PC-3 (cell line): ENCODE data around the gene VWCE. TPM values are rescaled to one million over a fixed set of nuclear protein-coding genes. Genes with fewer than 3 reads are reported as not detected.

Experiments
- ATAC-seq: fragments of 200-7000 bp; cut with Tn5 transposase; 2 replicates; pipeline ENCODE4 v1.9.1; 2020; ENCODE audit warnings: mild to moderate bottlenecking, moderate library complexity
- BruUV-seq: library from RNA; stranded (reverse); fragments of 400-500 nt; replicated peaks from 2 replicates; lab custom pipeline; 2021; lab: Mats Ljungman, UMichigan
- CTCF ChIA-PET: fragments of 300-600 bp; sonication (Branson Sonifier 250); formaldehyde crosslinking; loops from one replicate; lab custom pipeline; 2022; ENCODE audit warnings: antibody characterized with exemption; lab: Charles Lee
- POLR2A ChIA-PET: fragments of 300-600 bp; sonication (Branson Sonifier 250); formaldehyde crosslinking; loops from one replicate; lab custom pipeline; 2022; ENCODE audit warnings: antibody characterized with exemption; ENCODE audit not compliant: unreplicated experiment; lab: Charles Lee
- DNase-seq: peaks from one replicate; pipeline ENCODE4 v3.0.0-alpha.2; 2015
- H2AFZ ChIP-seq: fragments of 300-600 bp; sonication (generic); 2 replicates; pipeline ENCODE4 v1.6.0; 2016; ENCODE audit warnings: antibody characterized with exemption, low read length
- H3F3A ChIP-seq: fragments of 300-600 bp; sonication (generic); one replicate; pipeline ENCODE4 v1.6.0; 2017; ENCODE audit warnings: antibody characterized with exemption, low read length, control low read depth, mild to moderate bottlenecking; ENCODE audit not compliant: unreplicated experiment
- H3K27ac ChIP-seq: fragments of 300-600 bp; sonication (generic); 2 replicates; pipeline ENCODE4 v1.5.1; 2016; ENCODE audit warnings: mild to moderate bottlenecking, low read length
- H3K27me3 ChIP-seq: fragments of 300-600 bp; sonication (generic); 2 replicates; pipeline ENCODE4 v1.6.1; 2016; ENCODE audit warnings: low read length, mixed read lengths
- H3K36me3 ChIP-seq: fragments of 300-600 bp; sonication (generic); 2 replicates; pipeline ENCODE4 v1.6.1; 2016; ENCODE audit warnings: low read depth, mixed run types, low read length, mixed read lengths
- H3K4me1 ChIP-seq: fragments of 300-600 bp; sonication (generic); 2 replicates; pipeline ENCODE4 v1.5.1; 2016; ENCODE audit warnings: low read length; ENCODE audit not compliant: insufficient read depth
- H3K4me2 ChIP-seq: fragments of 300-600 bp; sonication (generic); 2 replicates; pipeline ENCODE4 v1.6.0; 2016; ENCODE audit warnings: low read length
- H3K4me3 ChIP-seq: fragments of 300-600 bp; sonication (generic); 2 replicates; pipeline ENCODE4 v1.5.1; 2016; ENCODE audit warnings: mild to moderate bottlenecking, low read length, mixed read lengths
- H3K79me2 ChIP-seq: fragments of 300-600 bp; sonication (generic); 2 replicates; pipeline ENCODE4 v1.6.1; 2017; ENCODE audit warnings: low read length, mixed read lengths
- H3K9ac ChIP-seq: fragments of 300-600 bp; sonication (generic); 2 replicates; pipeline ENCODE4 v1.6.0; 2016; ENCODE audit warnings: mild to moderate bottlenecking, low read length
- H3K9me2 ChIP-seq: fragments of 300-600 bp; sonication (generic); replicated peaks from 2 replicates; pipeline ENCODE4 v1.6.1; 2016; ENCODE audit warnings: mixed run types, low read length, mixed read lengths
- H3K9me3 ChIP-seq: fragments of 300-600 bp; sonication (generic); 2 replicates; pipeline ENCODE4 v1.6.1; 2016; ENCODE audit warnings: low read length, mixed read lengths
- H4K20me1 ChIP-seq: fragments of 300-600 bp; sonication (generic); 2 replicates; pipeline ENCODE4 v1.6.1; 2016; ENCODE audit warnings: low read length, mixed read lengths
- CTCF ChIP-seq: fragments of 300-600 bp; sonication (generic); conservative IDR thresholded peaks from 2 replicates; pipeline ENCODE4 v1.5.1; 2017; ENCODE audit warnings: antibody characterized with exemption, low read depth, mild to moderate bottlenecking, low read length
- EZH2 ChIP-seq: fragments of 300-600 bp; sonication (generic); IDR thresholded peaks from one replicate; pipeline ENCODE4 v1.6.1; 2017; ENCODE audit warnings: antibody characterized with exemption, mild to moderate bottlenecking, low read length; ENCODE audit not compliant: unreplicated experiment
- EZH2phosphoT487 ChIP-seq: fragments of 300-600 bp; sonication (generic); IDR thresholded peaks from 2 replicates; pipeline ENCODE4 v1.6.1; 2018; ENCODE audit warnings: mild to moderate bottlenecking, antibody characterized with exemption, low read length, borderline replicate concordance
- intact Hi-C: fragments of 100-400 bp; cut with micrococcal nuclease; formaldehyde crosslinking; loops from 2 replicates; pipeline ENCODE4 v1.9.0; 2023
- total RNA-seq: library from RNA; depleted of rRNA; stranded (reverse); fragments of >200 nt; gene quantifications from 2 replicates; pipeline ENCODE4 v1.2.3, GENCODE V29; 2014

VWCE gene
- total RNA-seq, 1 experiment from 2014 or later = 0.15 TPM

GRCh38 chr11:61339490-61339878, 44.4 kb upstream of the VWCE start:
- TF ChIP-seq EZH2phosphoT487 (no peak), CTCF (no peak)
- no peak overlapping the region for H2AFZ ChIP-seq
- CTCF ChIA-PET = no interaction called here
- no peak overlapping the region for H3K9ac ChIP-seq
- peaks cover 3% of the 10 kb centered on the region; the same call in 1 of the 2 replicates for H3K36me3 ChIP-seq
- H3F3A ChIP-seq = no peaks in the 10 kb centered on the region
- intact Hi-C loops = loop anchor here (10.0 kb wide), 1 partner anchor 85 kb away; no protein-coding TSS in a partner anchor
- peaks cover 8% of the 10 kb centered on the region for H3K4me1 ChIP-seq
- H3K9me2 ChIP-seq = no peaks in the 10 kb centered on the region
- H3K27ac ChIP-seq = no peak overlapping the region
- H4K20me1 ChIP-seq = no peaks in the 10 kb centered on the region
- POLR2A ChIA-PET = no interaction called here
- H3K27me3 ChIP-seq = no peaks in the 10 kb centered on the region
- no TSS peak for BruUV-seq
- H3K9me3 ChIP-seq = no peaks in the 10 kb centered on the region
- ATAC-seq (no peak), DNase-seq (no peak)
- no peak overlapping the region for H3K4me2 ChIP-seq
- H3K79me2 ChIP-seq = no peaks in the 10 kb centered on the region
- no peak overlapping the region for H3K4me3 ChIP-seq

DNA sequence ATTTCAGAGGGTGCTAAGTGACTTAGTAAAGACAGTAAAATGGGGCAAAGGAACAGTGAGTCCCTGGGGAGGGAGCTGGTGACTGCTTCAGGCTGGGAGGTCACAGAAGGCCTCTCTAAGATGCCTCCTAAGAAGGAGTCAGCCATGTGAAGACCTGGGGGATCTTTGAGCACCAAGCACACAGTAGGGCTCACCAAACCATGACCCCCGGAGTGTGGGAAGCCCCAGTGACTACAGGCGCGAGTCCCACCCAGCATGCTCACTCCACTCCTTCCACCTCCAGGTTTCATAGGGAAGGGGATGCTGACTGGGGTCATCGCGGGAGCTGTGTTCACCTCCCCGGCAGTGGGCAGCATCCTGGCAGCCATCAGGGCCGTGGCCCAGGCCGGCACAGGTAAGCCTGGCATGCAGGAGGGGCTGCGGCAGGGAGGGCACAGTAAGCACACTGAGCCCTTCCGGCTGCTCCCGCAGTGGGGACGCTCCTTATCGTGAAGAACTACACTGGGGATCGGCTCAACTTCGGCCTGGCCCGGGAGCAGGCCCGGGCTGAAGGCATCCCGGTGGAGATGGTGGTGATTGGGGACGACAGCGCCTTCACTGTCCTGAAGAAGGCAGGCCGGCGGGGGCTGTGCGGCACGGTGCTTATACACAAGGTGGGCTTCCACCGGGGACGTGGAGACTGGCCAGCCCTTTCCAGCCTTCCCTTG, 43.8 kb upstream of the VWCE start:
- TF ChIP-seq CTCF (no peak), EZH2 (no peak), EZH2phosphoT487 (no peak)
- Histone ChIP-seq H3K36me3 (peaks cover 3% of the 10 kb centered on the region; the same call in 1 of the 2 replicates), H3K79me2 (peaks cover 2% of the 10 kb centered on the region), H3K9me2 (no peaks in the 10 kb centered on the region), H3K4me2 (no peak overlapping the region), H3K9ac (no peak overlapping the region), H4K20me1 (no peaks in the 10 kb centered on the region), H3F3A (no peaks in the 10 kb centered on the region), H3K4me3 (no peak overlapping the region), H3K4me1 (peaks cover 14% of the 10 kb centered on the region), H3K9me3 (no peaks in the 10 kb centered on the region), H3K27me3 (no peaks in the 10 kb centered on the region), H3K27ac (no peak overlapping the region), H2AFZ (no peak overlapping the region)
- ATAC-seq = no peak
- no TSS peak for BruUV-seq
- ChIA-PET CTCF (interaction anchor here (0.6 kb wide), 1 partner anchor 47 kb away, joined by 3 read pairs; no protein-coding TSS in a partner anchor), POLR2A (no interaction called here)
- no peak for DNase-seq
- intact Hi-C loops = loop anchor here (10.0 kb wide), 1 partner anchor 84 kb away; no protein-coding TSS in a partner anchor
